Ishikawa (cell line): Measurements from ENCODE around the gene CTF1.

ENCODE experiments used
- CEBPB ChIP-seq: IDR thresholded peaks from 2 replicates; pipeline ENCODE4 v1.6.1; 2012
- CREB1 ChIP-seq: IDR thresholded peaks from 2 replicates; pipeline ENCODE4 v1.6.1; 2012; ENCODE audit warnings: low read depth
- EGR1 ChIP-seq: IDR thresholded peaks from 2 replicates; pipeline ENCODE4 v1.6.1; 2012
- EP300 ChIP-seq: IDR thresholded peaks from 2 replicates; pipeline ENCODE4 v1.6.1; 2012; ENCODE audit warnings: borderline replicate concordance
- FOXM1 ChIP-seq: IDR thresholded peaks from 2 replicates; pipeline ENCODE4 v1.6.1; 2012; ENCODE audit warnings: low read depth, borderline replicate concordance
- NFIC ChIP-seq: IDR thresholded peaks from 2 replicates; pipeline ENCODE4 v1.6.1; 2012
- RAD21 ChIP-seq: IDR thresholded peaks from 2 replicates; pipeline ENCODE4 v1.6.1; 2012; ENCODE audit warnings: low read depth
- TAF1 ChIP-seq: IDR thresholded peaks from 2 replicates; pipeline ENCODE4 v1.6.1; 2012; ENCODE audit warnings: low read depth, mild to moderate bottlenecking
- TCF12 ChIP-seq: IDR thresholded peaks from 2 replicates; pipeline ENCODE4 v1.6.1; 2012; ENCODE audit warnings: low read depth
- TEAD4 ChIP-seq: IDR thresholded peaks from 2 replicates; pipeline ENCODE4 v1.6.1; 2012
- YY1 ChIP-seq: IDR thresholded peaks from 2 replicates; pipeline ENCODE4 v1.6.1; 2012; ENCODE audit warnings: low read depth
- ZBTB7A ChIP-seq: IDR thresholded peaks from 2 replicates; pipeline ENCODE4 v1.6.1; 2012; ENCODE audit warnings: low read depth
- TF ChIP-seq, protein P1 (sequence below): IDR thresholded peaks from 2 replicates; pipeline ENCODE4 v1.6.1; 2012
- TF ChIP-seq, protein P2 (sequence below): IDR thresholded peaks from 2 replicates; pipeline ENCODE4 v1.6.1; 2012
- TF ChIP-seq, protein P3 (sequence below): IDR thresholded peaks from 2 replicates; pipeline ENCODE4 v1.6.1; 2012; ENCODE audit warnings: low read depth, mild to moderate bottlenecking

The CTF1 gene

DNA sequence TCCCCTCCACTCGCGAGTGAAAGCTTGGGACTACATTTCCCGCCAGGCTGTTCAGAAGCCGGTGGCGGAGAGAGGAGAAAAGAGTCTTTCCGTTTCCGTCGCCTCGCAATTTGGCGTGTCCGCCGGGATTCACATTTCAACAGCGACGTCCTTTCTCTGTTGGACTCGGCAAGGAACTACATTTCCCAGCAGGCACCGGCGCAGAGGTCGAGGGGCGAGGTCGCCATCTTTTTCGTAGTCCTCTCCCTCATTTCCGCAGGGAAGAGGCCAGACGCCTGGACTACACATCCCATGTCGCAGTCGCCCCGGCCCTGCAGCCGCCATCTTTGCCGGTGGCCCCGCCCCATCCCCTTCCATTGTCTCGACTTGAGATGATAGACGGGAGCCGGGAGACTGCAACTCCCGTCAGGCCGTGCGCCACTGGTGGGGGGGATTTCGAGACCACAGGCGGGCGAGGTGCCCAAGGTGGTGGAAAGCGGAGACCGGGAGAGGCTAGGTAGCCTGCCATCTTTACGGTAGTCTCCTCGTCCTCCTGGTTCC lies 26.1 kb downstream of the CTF1 start:
- TF ChIP-seq TCF12 (peak; percentile 73), NFIC (no peak), RAD21 (no peak), YY1 (peak; percentile 98), FOXM1 (no peak), EGR1 (peak; percentile 98), CREB1 (peak; percentile 90), TAF1 (peak; percentile 52; the same call in 1 of the 2 replicates), EP300 (no peak), TEAD4 (peak; percentile 23; the same call in 1 of the 2 replicates), CEBPB (no peak), ZBTB7A (no peak)
- TF ChIP-seq, protein P1, sequence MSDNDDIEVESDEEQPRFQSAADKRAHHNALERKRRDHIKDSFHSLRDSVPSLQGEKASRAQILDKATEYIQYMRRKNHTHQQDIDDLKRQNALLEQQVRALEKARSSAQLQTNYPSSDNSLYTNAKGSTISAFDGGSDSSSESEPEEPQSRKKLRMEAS: 0 out of 2 replicates have a peak, but pooled peaks have one; percentile 6
- TF ChIP-seq, protein P2, sequence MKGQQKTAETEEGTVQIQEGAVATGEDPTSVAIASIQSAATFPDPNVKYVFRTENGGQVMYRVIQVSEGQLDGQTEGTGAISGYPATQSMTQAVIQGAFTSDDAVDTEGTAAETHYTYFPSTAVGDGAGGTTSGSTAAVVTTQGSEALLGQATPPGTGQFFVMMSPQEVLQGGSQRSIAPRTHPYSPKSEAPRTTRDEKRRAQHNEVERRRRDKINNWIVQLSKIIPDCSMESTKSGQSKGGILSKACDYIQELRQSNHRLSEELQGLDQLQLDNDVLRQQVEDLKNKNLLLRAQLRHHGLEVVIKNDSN: no peak
- TF ChIP-seq, protein P3, sequence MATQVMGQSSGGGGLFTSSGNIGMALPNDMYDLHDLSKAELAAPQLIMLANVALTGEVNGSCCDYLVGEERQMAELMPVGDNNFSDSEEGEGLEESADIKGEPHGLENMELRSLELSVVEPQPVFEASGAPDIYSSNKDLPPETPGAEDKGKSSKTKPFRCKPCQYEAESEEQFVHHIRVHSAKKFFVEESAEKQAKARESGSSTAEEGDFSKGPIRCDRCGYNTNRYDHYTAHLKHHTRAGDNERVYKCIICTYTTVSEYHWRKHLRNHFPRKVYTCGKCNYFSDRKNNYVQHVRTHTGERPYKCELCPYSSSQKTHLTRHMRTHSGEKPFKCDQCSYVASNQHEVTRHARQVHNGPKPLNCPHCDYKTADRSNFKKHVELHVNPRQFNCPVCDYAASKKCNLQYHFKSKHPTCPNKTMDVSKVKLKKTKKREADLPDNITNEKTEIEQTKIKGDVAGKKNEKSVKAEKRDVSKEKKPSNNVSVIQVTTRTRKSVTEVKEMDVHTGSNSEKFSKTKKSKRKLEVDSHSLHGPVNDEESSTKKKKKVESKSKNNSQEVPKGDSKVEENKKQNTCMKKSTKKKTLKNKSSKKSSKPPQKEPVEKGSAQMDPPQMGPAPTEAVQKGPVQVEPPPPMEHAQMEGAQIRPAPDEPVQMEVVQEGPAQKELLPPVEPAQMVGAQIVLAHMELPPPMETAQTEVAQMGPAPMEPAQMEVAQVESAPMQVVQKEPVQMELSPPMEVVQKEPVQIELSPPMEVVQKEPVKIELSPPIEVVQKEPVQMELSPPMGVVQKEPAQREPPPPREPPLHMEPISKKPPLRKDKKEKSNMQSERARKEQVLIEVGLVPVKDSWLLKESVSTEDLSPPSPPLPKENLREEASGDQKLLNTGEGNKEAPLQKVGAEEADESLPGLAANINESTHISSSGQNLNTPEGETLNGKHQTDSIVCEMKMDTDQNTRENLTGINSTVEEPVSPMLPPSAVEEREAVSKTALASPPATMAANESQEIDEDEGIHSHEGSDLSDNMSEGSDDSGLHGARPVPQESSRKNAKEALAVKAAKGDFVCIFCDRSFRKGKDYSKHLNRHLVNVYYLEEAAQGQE: no peak

DNA sequence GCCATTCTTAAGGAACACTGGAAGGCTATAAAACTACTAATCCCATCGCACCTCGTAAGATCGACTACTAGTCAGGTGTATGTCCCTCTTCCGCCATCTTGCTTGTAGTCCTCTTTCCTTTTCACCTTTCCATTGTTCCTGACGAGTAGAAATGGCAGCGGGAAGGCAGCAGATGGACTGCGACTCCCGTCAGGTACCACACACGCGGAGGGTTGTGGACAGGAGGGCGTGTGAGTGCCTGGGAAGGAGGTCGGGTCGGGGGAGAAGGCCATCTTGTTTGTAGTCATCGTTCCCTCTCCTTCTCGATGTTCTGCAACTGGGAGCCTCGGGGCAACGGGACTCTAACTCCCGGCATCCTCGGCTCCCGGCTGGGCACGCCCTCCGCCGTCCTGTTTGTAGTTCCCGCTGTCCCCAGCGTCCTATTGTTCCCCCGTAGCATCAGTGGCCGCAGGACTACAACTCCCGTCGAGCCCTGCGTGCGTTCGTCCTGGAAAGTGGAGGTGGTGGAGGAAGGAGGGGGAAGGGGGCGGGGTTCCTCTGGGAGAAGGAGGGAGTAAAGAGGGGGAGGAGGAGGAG lies 26.6 kb downstream of the CTF1 start:
- TF ChIP-seq, protein P2: peak; percentile 70
- no peak for TF ChIP-seq NFIC
- TF ChIP-seq, protein P3: no peak
- no peak for TF ChIP-seq ZBTB7A
- TF ChIP-seq EP300: no peak; the same call in 1 of the 2 replicates
- no peak for TF ChIP-seq TEAD4
- peak; percentile 95 for TF ChIP-seq YY1
- peak; percentile 32; the same call in 1 of the 2 replicates for TF ChIP-seq TAF1
- TF ChIP-seq, protein P1: peak; percentile 39; the same call in 1 of the 2 replicates
- peak; percentile 72 for TF ChIP-seq CREB1
- TF ChIP-seq TCF12: peak; percentile 70
- TF ChIP-seq RAD21: no peak
- peak; percentile 68 for TF ChIP-seq EGR1
- no peak for TF ChIP-seq CEBPB
- no peak for TF ChIP-seq FOXM1

DNA sequence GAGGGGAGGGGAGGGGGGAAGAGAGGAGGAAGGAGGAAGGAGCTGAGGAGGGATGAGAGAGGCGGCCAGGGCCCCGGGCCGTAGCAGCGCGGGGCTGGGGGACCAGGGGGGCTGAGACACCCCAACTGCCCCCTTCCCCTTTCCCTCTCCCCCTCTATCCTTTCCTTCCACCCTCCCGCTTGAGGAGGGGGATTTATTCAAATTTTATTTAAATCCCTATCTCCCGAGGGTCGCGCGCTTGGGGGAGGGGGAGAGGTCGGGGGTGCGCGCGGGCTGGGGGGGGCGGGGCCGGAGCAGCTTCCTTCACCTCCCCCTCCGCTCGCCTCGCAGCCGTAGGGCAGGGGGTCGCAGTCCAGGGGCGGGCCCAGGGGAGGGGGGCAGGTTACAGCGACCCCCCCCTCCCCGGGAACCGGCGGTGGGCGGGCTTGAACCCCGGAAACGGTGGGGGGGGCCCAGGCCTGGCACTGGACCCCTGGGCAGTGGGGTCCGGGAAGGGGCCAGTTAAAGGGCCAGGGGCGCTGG lies 27.2 kb downstream of the CTF1 start, which contains the start of gene FBXL19:
Gene FBXL19 (plus strand): TSS at position 19 of the 522 bp plus-strand sequence. CDS start 2,183 bp downstream, outside the sequence.
- no peak for TF ChIP-seq EP300
- TF ChIP-seq ZBTB7A: 0 out of 2 replicates have a peak, but pooled peaks have one; percentile 7

DNA sequence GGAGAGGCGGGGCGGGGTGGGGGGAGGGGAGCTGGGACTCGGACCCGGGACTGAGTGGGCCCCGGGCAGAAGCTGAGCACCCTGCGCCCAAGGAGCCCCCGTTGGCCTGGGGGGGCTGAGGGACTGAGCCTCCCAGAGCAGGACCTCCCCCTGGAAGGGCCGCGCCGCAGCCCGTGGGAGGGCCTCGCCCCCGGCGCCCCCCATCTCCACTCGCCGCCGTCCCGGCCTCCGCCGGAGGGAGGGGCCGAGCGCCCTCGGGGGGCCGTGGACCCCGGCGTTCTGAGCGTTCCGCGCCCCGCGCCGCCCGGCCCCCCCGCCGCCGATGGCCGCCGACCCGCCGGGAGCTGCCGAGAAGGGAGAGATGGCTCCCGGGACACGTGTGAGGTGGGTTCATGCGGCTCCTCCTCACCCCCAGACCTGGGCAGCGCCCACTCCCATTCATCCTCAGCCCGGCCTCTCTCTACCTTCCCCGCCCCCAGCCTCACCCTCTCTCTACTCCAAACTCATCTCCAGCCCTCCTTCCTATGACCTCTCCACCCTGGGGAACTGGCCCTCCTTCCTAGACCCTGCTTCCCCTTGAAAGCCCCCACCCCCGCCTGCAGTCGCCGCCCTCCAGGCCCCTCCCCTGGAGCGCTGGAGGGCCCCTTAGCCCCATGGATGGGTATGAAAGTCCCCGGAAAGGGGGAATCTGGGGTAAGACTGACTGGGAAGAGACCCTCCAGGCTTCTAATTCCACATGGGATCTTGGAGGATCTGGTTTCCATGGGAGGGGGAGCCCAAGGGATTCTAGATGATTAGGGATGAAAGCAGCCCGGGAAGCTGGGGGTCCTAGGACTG lies 27.9 kb downstream of the CTF1 start:
- no peak for TF ChIP-seq TAF1
- no peak for TF ChIP-seq FOXM1
- TF ChIP-seq CEBPB: no peak
- no peak for TF ChIP-seq RAD21
- no peak for TF ChIP-seq NFIC
- TF ChIP-seq, protein P1: no peak
- TF ChIP-seq CREB1: no peak
